ENCODE results near the gene OGDH. TPM values are rescaled to one million over a fixed set of nuclear protein-coding genes. Genes with fewer than 3 reads are reported as not detected.

Gene OGDH
- total RNA-seq, 2 donors from 2014 or later: 36.1 to 46.1 TPM

GRCh38 chr7:44689427-44689826 lies 83.0 kb downstream of the OGDH start:
- DNase-seq (no peak), ATAC-seq (no peak)
- no peak overlapping the region for H3K4me3 ChIP-seq
- H3K27ac ChIP-seq: no peak overlapping the region
- peaks cover 2 to 10% of the 10 kb centered on the region in 2 donors for H3K36me3 ChIP-seq (replicated peaks in 1 of 2; ENCODE audit: insufficient read depth in 1 of 2, low read depth in 2 of 2)
- H3K27me3 ChIP-seq: no peaks in the 10 kb centered on the region
- intact Hi-C loops (cut with DNase I): no loop called here
- H3K9me3 ChIP-seq: no peaks in the 10 kb centered on the region
- WGBS, 2 donors: 72 to 89% methylated on average over 2 of the region's 2 CpGs
- TF ChIP-seq CTCF (IDR thresholded peaks at IDR 0.05) (no peak), POLR2A (IDR thresholded peaks at IDR 0.05) (no peak)
- H3K4me1 ChIP-seq: no peaks in the 10 kb centered on the region

GRCh38 chr7:44693641-44694313 lies 87.3 kb downstream of the OGDH start:
- no peak for DNase-seq
- no peak overlapping the region for H3K4me3 ChIP-seq
- 92 to 96% methylated on average over 11 to 19 of the region's 19 CpGs for WGBS, 2 donors
- intact Hi-C loops (cut with DNase I): no loop called here
- H3K9me3 ChIP-seq: no peaks in the 10 kb centered on the region
- no peaks in the 10 kb centered on the region for H3K4me1 ChIP-seq
- TF ChIP-seq POLR2A (IDR thresholded peaks at IDR 0.05) (no peak), CTCF (IDR thresholded peaks at IDR 0.05) (no peak)
- H3K36me3 ChIP-seq (replicated peaks in 1 of 2; ENCODE audit: insufficient read depth in 1 of 2, low read depth in 2 of 2): peaks cover 23 to 33% of the 10 kb centered on the region in 2 donors
- no peak for ATAC-seq
- no peak overlapping the region for H3K27ac ChIP-seq
- no peaks in the 10 kb centered on the region for H3K27me3 ChIP-seq

- H3K4me1 ChIP-seq: no peaks in the 10 kb centered on the region
- no peak overlapping the region for H3K27ac ChIP-seq
- 99% methylated on average over 14 of the region's 14 CpGs for WGBS, 2 donors
- H3K9me3 ChIP-seq: no peaks in the 10 kb centered on the region
- DNase-seq (no peak), ATAC-seq (no peak)
- intact Hi-C loops (cut with DNase I): no loop called here
- peaks cover 23 to 33% of the 10 kb centered on the region in 2 donors for H3K36me3 ChIP-seq (replicated peaks in 1 of 2; ENCODE audit: insufficient read depth in 1 of 2, low read depth in 2 of 2)
- TF ChIP-seq POLR2A (IDR thresholded peaks at IDR 0.05) (no peak), CTCF (IDR thresholded peaks at IDR 0.05) (no peak)
- no peak overlapping the region for H3K4me3 ChIP-seq
- no peaks in the 10 kb centered on the region for H3K27me3 ChIP-seq
Observed at GRCh38 chr7:44694326-44694725, 87.9 kb downstream of the OGDH start.

GRCh38 chr7:44694766-44695165 lies 88.3 kb downstream of the OGDH start:
- intact Hi-C loops (cut with DNase I): no loop called here
- Histone ChIP-seq H3K27ac (no peak overlapping the region), H3K9me3 (no peaks in the 10 kb centered on the region), H3K36me3 (replicated peaks in 1 of 2; ENCODE audit: insufficient read depth in 1 of 2, low read depth in 2 of 2) (peaks cover 23 to 33% of the 10 kb centered on the region in 2 donors), H3K27me3 (no peaks in the 10 kb centered on the region), H3K4me3 (no peak overlapping the region), H3K4me1 (no peaks in the 10 kb centered on the region)
- 98 to 100% methylated on average over 1 to 2 of the region's 2 CpGs for WGBS, 2 donors
- TF ChIP-seq CTCF (IDR thresholded peaks at IDR 0.05): no peak
- no peak for ATAC-seq
- no peak for DNase-seq

- no peaks in the 10 kb centered on the region for H3K9me3 ChIP-seq
- no peaks in the 10 kb centered on the region for H3K4me1 ChIP-seq
- no peak overlapping the region for H3K27ac ChIP-seq
- H3K4me3 ChIP-seq: no peak overlapping the region
- H3K36me3 ChIP-seq (replicated peaks in 1 of 2; ENCODE audit: insufficient read depth in 1 of 2, low read depth in 2 of 2): peaks cover 23 to 34% of the 10 kb centered on the region in 2 donors
- intact Hi-C loops (cut with DNase I): no loop called here
- TF ChIP-seq POLR2A (IDR thresholded peaks at IDR 0.05): no peak
- no peak for TF ChIP-seq CTCF (IDR thresholded peaks at IDR 0.05)
- WGBS, 2 donors: 92 to 93% methylated on average over 5 of the region's 5 CpGs
- no peaks in the 10 kb centered on the region for H3K27me3 ChIP-seq
- DNase-seq (no peak), ATAC-seq (no peak)
Observed at GRCh38 chr7:44695756-44696155, 89.3 kb downstream of the OGDH start.
